ENCODE data around the gene FGFRL1.

GRCh38 chr4:1057403-1057745, 45.9 kb downstream of the FGFRL1 start:
- TF ChIP-seq CTCF (IDR thresholded peaks at IDR 0.05) (no peak), ZFX (IDR thresholded peaks at IDR 0.05; ENCODE audit: borderline replicate concordance) (no peak)
